NCI-H146 treated with DMSO at 0.1 percent for 48 hours (cell line): ENCODE results near the gene GRIPAP1.

Experiments
- DNase-seq: peaks from one replicate; lab custom pipeline; 2025; ENCODE audit not compliant: unreplicated experiment; lab: John Stamatoyannopoulos, UW

Gene GRIPAP1

DNA sequence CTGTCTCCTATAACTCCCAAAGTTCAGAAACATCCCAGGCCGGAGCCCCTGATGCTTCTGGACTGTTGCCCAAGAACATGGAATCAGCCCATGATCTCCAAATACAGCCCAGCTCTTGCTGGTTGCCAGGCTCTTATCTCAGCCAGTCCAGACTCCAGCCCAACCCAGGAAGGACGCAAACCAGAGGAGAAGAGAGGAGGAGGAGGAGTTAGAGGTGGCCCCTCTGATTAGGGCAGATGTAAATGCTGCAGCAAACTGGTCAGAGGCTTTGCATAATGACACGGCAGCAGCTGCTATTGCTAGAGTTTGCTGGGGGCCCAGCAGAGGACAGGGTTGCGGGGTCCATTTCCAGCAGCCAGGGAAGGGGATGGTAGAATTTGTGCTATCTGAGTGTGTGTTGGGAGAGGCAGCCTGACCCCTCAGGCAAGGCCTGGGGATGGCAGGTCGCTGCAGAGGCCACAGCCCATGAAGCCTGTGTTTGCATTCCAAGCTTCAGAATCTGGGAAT lies 40.4 kb downstream of the GRIPAP1 start:
- no peak for DNase-seq

DNA sequence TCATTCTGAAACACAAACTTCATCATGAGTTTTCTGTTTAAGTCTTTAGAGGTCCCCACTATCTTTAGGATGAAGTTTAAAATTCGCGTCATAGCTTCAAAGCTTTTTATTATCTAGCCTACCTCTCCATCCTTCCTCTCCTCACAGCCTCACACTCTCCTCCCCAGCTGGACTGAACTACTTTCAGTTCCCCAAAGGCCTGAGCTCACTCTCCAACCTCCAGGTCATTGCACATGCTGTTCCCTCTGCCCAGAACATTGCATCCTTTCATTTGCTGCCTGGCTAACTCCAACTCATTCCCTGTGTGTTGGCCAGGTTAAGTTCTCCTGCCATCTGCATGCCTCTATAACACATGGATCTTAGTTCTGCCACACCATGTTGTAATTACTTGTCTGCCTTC lies 41.8 kb downstream of the GRIPAP1 start:
- DNase-seq = no peak

DNA sequence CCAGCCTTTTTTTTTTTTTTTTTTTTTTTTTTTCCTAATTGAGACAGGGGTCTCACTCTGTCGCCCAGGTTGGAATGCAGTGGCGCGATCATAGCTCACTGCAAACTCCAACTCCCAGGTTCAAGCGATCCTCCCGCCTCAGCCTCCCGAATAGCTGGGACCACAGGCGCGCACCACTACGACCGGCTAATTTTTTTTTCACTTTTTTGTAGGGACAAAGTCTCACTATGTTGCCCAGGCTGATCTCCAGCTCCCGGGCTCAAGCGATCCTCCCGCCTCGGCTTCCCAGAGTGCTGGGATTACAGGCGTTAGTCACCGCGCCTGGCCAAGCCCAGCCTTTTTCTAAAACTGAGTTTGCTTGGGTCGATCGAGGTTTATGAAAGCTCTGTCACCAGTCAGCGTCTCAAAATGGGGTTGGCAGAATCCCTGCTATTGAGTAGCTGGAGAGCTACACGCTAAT lies 43.4 kb downstream of the GRIPAP1 start:
- DNase-seq = no peak

DNA sequence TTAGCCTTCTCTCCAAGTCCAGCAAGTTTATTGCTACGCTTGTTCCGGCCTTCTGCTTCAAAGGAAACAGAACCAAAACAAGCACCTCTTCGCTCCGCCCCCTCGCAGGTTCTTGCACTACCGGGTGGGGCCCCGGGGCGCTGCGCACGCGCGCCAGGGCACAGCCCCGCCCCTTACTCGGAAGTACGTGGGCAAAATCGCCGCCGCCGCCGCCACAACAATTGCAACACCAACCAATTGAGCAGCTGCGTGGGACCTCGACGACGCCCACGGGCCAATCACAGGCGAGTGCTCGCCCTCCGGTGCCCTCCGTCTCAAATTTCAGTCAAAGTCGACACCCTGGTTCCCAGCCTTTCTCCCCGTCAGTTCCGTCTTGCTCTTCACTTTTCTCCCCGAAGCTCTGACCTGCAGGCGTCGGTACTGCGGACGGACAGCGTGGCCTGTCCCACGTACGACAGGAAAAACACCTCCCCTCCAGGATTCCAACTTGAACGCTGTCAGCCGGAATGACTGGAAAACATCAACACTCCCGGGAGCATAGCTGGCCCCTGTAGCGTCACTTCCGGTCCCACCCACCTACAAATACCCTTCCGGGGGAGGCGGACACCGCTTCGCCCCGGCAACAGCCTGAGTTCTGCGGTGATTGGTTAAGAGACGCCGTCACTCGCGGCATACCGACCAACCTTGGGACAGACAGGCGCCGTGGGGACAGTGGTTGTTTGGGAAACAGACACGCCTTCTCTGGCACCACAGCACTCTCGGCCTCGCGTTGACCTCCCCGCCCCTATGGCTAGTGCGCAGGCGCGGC lies 44.0 kb downstream of the GRIPAP1 start:
- DNase-seq = peak; percentile 94

DNA sequence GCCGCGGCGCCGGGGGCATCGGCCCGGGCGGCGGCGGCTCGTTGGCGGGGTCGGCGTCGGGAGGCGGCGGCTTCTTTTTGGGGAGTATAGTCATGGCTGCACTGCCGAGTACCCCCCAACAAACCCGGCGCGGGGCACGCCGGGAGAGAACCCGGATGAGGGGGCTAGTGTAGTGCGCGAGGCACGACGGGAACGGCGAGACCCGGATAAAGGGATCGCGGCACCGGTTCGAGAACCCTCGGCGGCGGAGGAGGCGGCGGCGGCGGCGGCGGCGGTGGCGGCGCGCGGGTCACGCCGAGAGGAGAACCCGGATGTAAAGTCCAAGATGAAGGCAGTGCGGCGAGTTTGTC lies 44.6 kb downstream of the GRIPAP1 start, which contains the start of gene OTUD5:
Gene OTUD5 (minus strand): TSS at position 131 of the 350 bp plus-strand sequence. CDS start 37 bp downstream, at position 94.
- DNase-seq = no peak

DNA sequence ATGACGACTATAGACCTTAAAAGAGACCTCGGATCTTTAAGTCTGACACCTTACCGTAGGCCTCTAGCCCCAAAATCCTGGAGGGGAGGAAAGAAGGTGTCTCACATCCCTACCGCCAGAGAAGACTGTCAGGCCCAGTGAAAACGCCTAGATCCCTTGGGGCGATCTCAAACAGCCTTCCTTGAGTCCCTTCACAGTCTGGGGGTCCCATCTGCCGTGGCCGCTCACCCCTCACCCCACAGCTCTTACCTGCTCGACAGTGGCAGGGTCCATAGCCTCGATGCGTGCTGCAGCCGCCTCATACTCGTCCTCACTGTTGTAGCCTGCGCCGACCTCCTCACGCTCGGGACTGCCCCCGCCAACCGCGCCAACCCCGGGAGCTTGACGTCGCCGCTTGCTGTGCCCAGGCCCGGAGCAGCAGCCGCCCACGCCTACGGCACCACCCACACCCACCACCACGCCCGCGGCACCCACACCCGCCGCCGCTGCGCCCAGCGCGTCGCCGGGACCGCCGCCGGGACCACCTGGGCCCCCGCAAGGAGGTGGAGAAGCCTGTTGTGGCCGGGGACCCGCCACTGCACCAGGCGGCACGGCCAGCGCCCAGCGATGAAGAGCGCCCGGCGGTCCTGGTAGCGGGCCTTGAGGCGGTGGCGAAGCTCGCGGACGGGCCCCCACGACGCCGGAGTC lies 45.2 kb downstream of the GRIPAP1 start:
- DNase-seq = no peak

DNA sequence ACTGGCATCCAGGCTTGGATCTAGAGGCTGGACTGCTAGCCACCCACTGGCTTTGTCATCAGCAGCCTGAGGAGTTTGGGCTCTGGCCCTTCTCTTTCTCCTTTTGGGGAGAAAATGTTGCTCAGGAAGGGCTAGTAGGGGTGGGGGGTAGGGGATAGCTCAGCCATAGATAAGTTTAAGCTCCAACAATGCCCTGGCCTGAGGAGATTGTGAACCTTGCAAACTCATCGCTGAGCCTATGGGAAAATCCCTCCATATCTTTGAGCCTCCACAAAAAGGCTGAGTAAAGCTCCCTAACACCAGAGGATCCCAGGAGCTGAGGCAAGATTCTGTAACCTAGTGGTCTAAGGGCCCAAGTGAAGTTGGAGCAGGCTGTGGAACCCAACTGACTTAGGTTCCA lies 53.5 kb downstream of the GRIPAP1 start:
- no peak for DNase-seq

DNA sequence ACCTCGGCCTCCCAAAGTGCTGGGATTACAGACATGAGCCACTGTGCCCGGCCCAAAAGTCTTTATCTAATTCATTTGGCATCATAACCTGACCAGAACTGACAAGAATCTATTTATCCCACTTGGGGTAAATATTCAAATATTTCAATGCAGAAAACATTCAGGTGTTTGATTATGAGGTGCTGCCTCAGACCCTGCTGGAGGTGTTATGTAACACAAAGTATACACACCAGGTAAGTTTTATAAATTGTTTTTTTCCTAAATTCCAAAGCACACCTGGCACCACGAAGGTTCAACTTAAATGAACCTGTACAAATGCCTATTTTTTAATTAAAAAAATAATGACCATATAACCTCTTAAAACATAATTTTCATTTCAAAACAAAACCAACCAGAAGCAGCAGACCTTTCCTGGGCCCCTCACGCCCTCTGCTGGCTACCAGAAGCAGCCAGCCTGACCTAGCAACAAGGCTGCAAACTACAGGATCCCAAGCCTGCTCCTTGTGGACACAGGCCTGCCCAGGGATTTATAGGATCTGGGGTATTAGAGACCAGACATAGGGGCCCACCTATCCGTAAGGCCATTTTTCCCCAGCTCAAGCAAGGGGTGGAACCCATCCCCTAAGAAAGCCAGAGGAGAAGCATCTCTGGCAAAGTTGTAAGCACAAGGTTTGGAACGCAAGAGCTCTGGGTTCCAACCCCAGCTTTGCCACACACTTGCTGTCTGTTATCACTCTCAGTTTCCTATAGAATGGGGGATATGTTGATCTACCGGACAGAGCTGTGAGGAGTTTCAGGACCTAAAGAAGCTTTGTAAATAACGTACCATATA lies 56.3 kb downstream of the GRIPAP1 start:
- no peak for DNase-seq

DNA sequence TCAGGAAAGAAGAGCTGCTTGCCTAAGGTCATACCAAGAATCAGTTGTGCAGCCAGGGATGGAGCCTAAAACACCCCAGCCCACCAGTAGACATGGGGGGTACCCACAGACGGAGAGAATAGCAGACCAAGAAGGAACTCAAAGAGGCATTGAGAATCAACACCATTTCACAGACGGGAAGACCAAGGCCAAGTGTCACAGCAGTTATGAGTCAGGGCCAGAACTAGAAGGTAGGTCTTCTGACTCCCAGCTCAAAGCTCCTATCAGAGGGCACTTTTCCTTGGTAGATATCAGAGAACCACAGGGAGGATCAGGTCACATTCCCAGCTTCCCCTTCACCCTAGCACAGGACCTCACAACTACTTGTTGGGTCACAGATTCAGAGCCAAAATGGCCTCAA lies 59.2 kb downstream of the GRIPAP1 start:
- DNase-seq = no peak

DNA sequence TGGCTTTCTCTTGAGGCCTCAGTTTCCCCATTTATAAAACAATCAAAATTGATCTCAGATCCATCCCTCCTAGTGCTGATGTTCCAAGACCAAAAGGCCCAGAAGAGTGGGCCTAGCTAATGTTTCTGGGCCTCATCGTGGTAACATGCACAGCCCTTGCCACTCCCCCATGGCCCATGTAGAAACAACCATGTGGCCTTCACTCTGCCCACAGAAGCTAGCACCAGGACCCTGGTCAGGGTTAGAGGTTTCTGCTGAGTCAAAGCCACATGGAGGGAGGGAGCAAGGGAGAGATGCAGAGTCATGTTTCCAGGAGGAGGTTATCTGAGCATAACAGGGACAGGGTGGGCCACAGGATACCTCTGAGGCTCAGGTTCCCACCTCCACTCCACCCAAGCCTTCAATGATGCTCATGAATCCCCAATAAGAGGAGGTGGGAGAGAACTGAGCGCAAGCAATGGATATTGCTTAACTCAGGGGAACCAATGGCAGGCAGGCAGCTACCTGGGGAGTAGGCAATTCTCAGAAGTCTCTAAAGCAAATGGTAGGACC lies 61.6 kb downstream of the GRIPAP1 start:
- no peak for DNase-seq

DNA sequence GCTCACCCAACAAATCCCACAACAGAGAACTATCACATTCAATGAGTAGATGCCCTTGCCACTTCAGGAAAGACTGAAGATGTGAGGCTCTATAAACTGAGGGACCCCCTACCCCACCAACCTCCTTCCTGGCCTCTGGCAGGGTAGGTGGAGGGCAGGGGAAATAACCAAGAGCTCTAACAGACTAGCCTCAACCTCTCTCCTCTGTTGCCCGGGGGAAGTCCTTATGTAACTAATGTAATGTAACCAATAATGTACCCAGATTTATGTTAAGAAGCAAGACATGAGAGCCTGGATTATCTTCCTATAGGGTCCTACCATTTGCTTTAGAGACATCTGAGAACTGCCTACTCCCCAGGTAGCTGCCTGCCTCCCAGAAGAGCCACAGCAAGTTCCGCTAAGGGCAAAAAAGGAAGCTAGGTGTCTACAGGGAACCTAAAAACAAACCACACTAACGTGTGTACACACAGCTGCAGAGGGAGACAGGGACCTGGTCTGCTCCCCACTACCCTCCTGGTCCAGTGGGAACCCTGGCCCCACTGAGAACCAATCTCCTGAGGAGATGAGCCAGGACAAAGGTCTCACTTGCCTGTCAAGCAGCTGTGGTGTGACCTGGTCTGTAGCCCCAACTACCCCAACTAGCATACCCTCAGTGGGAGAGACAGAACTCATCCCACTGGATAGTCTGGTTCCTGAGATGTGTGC lies 62.4 kb downstream of the GRIPAP1 start:
- DNase-seq = no peak

DNA sequence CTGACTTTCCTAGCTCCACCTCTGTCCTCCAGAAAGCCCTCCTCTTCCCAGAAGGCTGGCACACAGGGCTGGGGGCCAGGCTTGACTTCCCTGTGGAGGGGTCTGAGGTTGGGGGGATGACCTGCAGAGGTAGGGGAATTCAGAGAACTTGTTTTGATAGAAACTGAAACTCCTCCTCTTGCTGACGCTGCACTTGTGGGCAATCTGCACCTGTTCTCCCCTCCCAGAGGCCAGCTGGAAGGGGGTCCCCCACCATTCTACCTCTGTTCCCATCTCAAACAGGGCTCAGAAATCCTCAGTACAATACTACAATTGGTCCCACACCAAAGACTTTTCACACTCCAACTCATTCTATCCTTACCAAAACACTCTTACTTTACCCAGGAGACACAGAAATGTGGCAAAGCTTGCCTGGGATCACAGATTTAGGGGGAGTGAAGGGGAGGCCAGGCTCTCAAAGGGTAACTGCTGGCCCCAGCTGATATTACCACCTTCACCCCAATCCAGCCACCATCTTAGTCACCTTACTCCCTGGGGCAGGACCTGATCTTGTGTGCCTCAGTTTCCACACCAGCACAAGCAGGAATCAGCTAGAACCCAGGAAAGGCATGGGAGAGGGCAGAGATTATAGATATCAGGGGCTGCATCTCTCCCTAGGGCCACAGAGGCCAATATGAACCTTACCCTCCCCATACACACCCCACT lies 63.2 kb downstream of the GRIPAP1 start:
- DNase-seq = no peak

DNA sequence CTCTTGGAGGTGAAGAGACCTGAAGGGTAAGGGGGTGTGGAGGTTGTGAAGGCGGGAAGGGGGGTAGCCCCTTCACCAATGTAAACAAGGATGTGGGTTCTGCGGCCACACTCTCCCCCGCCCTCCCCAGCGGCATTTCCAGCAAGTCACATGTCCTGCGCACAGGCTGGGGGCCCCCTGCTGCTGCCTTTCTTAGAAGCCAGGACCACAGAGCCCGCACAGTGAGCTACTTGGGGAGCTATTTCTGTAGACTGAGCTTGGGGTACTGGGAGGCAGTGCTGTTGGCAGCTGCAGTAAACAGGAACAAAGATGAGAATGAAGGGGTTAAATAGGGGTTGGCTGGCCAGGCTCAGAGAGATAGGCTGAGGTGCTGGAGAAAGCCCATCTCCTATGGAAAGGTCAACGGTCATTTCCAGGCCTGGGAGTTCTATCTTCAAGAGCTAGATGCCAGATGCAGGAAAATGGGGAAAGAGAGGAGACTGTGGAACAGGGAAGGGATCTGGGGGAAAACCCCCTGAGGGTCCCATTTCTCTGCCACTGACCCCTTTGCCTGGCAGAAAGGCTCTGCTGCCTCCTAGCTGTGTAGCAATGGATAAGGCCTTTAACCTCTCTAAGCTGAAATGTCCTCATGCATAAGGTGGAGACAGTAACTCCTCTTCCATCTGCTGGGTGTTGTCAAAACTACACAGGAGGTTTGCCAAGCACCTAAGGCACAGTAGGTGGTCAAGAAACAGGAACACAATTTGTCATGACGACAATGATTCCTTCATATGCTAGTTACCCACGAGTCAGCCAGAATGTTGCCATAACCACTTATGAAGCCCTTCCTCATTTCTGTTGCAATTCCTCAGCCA lies 64.8 kb downstream of the GRIPAP1 start:
- no peak for DNase-seq

DNA sequence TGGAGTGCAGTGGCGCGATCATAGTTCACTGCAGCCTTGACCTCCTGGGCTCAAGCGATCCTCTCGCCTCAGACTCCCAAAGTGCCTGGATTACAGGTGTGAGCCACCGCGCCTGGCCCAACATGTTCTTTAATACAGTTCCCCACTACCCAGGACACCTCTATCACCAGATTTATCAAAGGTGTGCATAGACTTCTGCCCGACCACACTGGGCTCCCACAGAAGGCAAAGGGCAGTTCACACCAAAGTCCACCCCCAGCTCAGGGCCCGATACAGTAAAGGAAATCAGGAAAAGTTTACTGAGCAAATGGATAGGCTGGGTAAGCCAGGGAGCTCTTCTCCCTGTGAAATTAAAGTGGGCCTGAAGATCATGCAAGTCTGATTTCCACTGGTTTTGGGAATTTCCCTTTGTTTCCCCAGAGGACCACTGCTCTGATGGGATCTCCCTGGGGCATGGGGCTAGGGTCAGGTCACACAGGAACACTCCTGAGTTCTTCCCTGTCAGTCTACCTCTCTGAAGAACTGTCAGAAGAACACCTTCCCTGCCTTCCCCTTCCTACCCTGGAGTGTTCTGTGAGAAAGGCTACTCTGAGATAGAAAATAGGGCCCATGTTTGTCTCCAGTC lies 65.5 kb downstream of the GRIPAP1 start:
- DNase-seq = no peak

DNA sequence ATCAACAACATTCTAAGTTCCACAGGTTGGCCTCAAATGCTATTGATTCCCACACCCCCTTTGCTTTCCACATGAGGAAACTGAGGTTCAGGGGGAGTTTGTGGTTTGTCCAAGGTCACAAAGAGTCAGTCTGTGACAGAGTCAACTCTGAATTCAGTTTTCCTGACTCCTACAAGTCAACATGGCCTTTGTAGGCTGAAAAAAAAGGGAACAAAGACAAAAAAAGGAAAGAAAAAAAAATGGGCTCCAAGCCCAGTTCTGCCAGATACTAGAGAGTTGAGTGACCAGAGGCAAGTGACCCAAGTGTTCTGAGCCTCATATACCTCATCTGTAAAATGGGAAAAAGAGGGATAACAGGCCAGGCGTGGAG lies 66.8 kb downstream of the GRIPAP1 start:
- no peak for DNase-seq

DNA sequence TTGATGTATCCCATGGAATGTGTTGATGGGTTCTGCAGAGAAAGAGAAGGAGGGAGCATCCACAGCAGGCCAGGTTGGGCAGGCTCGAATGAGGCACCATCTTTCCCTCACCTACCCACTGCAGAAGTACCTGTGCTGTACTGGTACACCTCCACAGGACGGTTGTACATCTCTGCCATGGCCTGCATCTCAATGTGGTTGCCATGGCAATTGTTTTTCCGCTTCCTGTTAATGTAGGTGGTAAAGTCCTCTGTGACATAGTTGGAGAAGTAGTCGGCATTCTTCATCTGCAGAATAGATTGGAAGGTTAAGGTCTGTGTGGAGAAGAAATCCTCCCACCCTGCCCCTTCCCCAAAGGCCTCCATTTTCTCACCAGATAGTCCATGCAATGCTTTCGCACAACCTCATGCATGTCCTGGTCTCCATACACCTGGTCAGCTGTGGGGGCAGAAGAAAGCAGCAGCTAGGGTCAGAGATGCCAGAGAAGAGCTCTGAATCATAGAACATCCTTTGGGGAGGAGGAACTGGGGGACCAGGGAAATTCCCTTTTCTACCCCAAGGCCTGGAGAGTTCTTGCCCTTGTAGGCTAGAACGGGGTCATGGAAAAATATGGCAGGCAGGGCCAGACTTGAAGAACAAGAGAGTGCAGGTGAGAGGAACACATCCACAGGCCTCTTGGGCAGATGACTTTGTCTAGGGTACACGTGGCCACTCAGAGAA lies 67.3 kb downstream of the GRIPAP1 start:
- no peak for DNase-seq

DNA sequence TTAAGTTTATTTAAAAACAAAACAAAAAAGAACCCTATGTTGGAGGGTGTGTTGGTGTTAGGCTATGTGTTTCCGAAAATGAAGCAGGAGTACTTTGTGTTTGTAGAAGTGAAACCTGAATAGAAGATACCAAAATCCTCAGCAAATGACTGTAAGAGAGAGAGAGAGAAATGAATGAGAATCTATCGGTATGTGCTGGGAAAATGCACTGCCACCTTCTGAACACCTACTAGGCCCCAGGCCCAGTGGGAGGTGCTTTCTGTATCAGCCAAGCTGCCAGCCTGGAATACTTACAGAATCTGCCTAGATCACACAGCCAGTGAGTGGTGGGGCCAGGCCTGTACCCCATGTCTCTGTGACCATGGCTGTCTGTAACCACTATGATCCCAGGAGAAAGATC lies 68.3 kb downstream of the GRIPAP1 start:
- DNase-seq = no peak
